CD4-positive, alpha-beta T cell treated with Interleukin-17A for 4 hours (primary cell): ENCODE results near the gene ZSCAN10.
"Not testable (repeated sequence)": the region's sequence is repeated elsewhere in the genome, so short reads cannot be mapped to it uniquely, and the experiment has no call there.

ENCODE experiments used
- DNase-seq: peaks from one replicate; pipeline ENCODE4 v3.0.0-alpha.2; 2020; ENCODE audit warnings: mixed read lengths

Gene ZSCAN10

GRCh38 chr16:3098459-3099394 is at the start of gene ZSCAN10:
Gene ZSCAN10 (minus strand): TSS chr16:3099294. CDS start chr16:3092937, 6,357 bp downstream.
- DNase-seq: no peak

- DNase-seq: no peak
Observed at GRCh38 chr16:3148256-3149192, 49.4 kb upstream of the ZSCAN10 start.

- DNase-seq: no peak
Observed at GRCh38 chr16:3147757-3148104, 48.6 kb upstream of the ZSCAN10 start.

GRCh38 chr16:3147046-3147756 is 48.1 kb upstream of the ZSCAN10 start:
- no peak for DNase-seq

GRCh38 chr16:3145660-3146059 is 46.6 kb upstream of the ZSCAN10 start:
- no peak for DNase-seq

- no peak for DNase-seq
Observed at GRCh38 chr16:3145151-3145550, 46.1 kb upstream of the ZSCAN10 start.

DNA sequence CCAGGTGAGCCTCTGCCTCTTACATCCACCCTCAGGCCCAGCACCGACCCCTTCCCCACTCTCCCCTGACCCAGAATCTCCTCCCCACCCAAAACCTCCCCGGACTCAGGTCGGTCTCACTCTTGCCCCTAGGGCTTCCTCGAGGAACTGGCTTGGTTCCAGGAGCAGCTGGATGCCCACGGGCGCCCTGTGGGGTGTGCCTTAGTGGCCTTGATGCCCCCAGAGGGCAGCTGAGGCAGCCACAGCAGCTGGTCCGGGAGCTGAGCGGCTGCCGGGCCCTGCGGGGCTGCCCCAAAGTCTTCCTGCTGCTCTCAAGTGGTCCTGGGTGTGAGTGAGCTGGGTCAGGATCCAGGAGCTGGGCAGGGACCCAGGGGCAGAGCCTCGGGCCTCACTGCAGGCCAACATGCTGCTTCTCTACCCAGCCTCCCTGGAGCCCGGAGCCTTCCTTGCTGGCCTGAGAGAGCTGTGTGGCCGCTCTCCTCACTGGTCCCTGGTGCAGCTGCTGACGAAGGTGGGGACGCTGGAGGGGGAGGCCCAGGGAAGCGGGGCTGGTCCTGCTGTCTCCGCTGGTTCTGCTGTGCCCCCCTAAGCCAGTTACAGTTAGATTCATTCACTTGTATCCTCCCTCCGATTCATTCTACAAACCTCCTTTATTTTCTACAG is 45.4 kb upstream of the ZSCAN10 start:
- DNase-seq: no peak

DNA sequence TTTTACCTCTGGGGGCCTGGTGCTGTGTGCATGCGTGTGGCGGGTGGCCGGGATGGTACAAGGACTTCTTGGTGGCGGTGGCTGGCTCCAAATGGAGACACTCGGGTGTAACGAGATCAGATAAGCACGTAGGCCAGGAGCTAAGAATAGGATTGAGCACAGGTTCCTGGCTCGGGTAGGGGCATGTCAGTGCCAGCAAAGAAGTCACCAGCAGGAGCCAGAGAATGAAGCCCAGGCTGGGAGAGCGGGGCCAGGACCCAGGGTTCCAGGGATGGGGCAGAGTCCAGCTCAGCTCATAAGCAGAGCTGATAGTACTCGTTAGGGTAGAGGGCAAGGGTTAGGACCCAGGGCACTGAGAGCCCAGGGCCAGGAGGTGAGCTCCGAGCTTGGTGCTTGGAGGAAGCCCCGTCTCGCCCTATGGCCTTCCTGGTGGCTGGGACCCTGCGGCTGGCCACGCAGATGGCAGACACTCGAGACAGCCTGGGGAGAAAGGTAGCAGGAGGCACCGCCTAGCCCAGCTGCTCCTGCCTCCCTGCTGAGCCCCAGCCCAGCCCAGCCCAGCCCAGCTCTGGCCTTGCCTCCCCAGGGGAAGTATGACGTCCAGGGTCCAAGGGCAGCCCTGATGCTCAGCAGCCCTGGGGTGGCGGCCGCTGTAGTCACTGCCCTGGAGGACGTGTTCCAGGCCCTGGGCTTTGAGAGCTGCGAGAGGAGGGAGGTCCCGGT is 44.7 kb upstream of the ZSCAN10 start:
- DNase-seq: no peak

DNA sequence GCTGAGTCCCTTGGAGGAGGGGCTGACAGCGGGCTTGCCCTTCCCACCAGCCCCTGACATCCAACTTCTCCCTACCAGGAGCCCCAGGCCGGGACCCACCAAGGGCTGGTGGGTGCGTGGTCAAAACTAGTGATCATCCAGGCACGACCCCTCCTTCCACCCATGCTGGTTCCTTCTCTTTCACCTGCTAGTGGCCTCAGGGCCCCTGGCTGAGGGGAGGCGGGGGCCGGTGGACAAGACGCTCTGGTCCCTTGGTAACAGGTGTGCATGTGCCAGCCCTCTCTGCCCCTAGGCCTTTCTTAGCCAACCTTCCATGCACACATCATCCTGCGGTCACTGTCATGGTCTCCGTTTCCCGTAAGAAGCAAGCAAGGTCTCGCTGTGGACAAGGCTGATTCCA is 44.1 kb upstream of the ZSCAN10 start:
- DNase-seq: no peak

DNA sequence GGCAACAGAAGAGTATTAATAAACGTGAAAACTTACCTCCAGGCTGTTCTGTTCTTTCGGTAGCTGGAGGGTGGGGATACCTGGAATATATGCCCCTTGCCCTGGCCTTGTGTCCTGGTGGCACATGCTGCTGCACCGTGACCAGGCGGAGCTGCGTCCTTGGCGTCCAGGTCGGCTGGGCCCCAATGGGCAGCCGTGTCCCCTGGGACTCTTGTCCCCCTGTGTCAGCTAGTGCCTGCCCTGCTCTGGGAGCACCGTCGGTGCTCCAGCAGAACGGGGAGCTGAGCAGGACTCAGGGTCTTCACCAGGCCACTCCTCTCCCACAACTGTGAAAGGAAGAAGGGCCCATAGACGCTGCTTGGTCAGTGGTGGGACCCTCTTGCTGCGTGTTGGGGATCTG is 43.7 kb upstream of the ZSCAN10 start:
- DNase-seq: no peak

DNA sequence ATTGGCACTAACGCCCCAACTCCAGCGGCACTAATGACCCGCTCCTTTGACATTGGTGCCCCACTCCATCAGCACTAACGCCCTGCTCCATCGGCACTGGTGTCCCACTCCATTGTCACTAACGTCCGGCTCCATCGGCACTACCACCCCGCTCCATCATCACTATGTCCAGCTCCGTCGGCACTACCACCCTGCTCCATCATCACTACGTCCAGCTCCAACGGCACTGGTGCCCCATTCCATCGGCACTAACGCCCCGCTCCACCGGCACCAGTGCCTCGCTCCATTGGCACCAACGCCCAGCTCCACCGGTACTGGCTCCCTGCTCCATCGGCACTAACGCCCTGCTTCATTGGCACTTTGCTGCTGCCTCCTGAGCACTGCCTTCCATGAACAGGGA is 43.2 kb upstream of the ZSCAN10 start:
- no peak for DNase-seq

- no peak for DNase-seq
Observed at GRCh38 chr16:3141781-3142311, 42.8 kb upstream of the ZSCAN10 start.

GRCh38 chr16:3140603-3141427 is 41.7 kb upstream of the ZSCAN10 start:
- DNase-seq: no peak

DNA sequence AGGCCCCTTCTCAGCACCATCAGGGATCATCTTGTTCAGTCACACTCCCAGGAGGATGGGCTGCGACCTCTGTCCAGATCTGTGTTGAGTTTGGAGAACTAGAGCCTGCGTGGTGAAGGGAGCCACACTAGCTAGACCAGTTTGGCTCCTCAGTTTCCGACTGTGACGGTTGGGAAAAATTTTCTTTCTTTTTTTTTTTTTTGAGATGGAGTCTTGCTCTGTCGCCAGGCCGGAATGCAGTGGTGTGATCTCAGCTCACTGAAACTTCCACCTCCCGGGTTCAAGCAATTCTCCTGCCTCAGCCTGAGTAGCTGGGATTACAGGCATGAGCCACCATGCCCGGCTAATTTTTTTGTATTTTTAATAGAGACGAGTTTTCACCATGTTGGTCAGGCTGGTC is 40.5 kb upstream of the ZSCAN10 start:
- DNase-seq: not testable (repeated sequence)

DNA sequence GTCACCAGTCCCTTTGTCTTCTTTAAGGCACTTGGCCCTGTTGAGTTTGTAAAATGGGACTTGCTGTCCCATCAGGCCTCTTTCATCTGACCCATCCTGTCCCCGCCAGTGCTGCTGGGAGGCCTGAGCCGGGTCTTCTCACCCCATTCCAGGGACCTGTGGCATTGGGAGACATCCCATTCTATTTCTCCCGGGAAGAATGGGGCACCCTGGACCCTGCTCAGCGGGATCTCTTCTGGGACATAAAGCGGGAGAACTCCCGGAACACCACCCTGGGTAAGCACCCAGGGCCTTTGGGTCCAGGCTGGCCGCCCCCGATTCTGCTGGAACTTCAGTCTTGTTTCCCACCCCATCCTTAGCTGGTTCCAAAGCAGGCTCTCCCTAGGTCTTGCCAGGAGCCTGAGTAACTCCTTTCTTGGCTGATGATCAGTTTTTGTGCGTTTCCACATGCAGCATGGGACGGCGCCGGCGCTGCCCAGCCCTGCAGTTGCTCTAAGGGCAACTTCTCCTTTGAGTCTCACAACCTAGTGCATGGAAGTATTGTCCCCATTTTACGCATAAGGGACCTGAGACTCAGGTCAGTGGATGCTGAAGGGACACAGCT is 39.8 kb upstream of the ZSCAN10 start:
- no peak for DNase-seq

GRCh38 chr16:3138342-3138741 is 39.2 kb upstream of the ZSCAN10 start:
- DNase-seq: no peak

DNA sequence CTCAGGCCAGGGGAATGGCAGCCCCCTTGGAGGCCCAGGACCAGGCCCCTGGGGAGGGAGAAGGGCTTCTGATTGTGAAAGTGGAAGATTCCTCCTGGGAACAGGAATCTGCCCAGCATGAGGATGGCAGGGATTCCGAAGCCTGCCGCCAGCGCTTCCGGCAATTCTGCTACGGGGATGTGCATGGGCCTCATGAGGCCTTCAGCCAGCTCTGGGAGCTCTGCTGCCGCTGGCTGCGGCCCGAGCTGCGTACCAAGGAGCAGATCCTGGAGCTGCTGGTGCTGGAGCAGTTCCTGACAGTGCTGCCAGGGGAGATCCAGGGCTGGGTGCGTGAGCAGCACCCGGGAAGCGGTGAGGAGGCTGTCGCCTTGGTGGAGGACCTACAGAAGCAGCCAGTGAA is 38.2 kb upstream of the ZSCAN10 start:
- DNase-seq: no peak

- DNase-seq: no peak
Observed at GRCh38 chr16:3135126-3135715, 36.1 kb upstream of the ZSCAN10 start.

GRCh38 chr16:3134338-3135125 is 35.4 kb upstream of the ZSCAN10 start, which contains the start of gene ZNF213:
Gene ZNF213 (plus strand): TSS chr16:3135029. CDS start chr16:3137281, 2,252 bp downstream.
- peak; percentile 93 for DNase-seq
